ENCODE measurements around the gene COQ8A.

DNA sequence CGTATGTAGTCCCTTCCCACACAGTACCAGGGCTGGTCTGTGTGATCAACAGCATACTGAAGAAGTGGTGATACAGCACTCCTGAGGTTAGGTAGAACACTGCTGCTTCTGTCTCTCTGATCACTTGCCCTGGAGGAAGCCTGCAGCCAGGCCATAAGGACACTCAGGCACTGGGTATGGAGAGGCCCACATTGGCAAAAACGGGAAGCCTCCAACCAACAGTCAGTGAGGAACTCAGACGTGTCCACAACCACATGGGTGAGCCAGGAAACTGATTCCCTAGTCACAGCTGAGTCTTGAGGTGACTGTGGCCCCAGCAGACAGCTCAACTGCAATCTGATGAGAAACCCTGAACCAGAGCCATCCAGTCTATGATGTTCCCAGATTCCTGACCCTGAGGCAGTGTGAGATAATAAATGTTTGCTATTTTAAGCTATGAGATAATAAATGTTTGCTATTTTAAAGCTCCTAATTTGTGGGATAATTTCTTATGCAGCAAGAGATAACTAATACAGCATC, 62.5 kb downstream of the COQ8A start:
- no peak for TF ChIP-seq EZH2 (IDR thresholded peaks at IDR 0.05; ENCODE audit: borderline replicate concordance)
- TF ChIP-seq CTCF (IDR thresholded peaks at IDR 0.05; ENCODE audit: poor library complexity): no peak

Data from hepatocyte (in vitro differentiated cells).